Measurements from ENCODE around the gene SMC4.

- TF ChIP-seq REST (IDR thresholded peaks at IDR 0.05) (no peak), CTCF (IDR thresholded peaks at IDR 0.05) (no peak), KDM5A (IDR thresholded peaks at IDR 0.05) (no peak), POLR2A (IDR thresholded peaks at IDR 0.05; ENCODE audit: low read length) (no peak), RFX5 (IDR thresholded peaks at IDR 0.05) (no peak), ESRRA (IDR thresholded peaks at IDR 0.05; ENCODE audit: borderline replicate concordance, low read length) (no peak), EP300 (IDR thresholded peaks at IDR 0.05) (no peak)
These were observed 2.0 kb downstream of the SMC4 start for GRCh38 chr3:160401291-160402095.
